NCI-H446 treated with DMSO at 0.1 percent for 48 hours (cell line): Measurements from ENCODE around the gene DDX17.

Experiments
- DNase-seq: peaks from one replicate; lab custom pipeline; 2025; lab: John Stamatoyannopoulos, UW

DDX17 gene

GRCh38 chr22:38448945-38449745 is 57.0 kb downstream of the DDX17 start:
- DNase-seq = no peak

- no peak for DNase-seq
These were observed 60.0 kb downstream of the DDX17 start for GRCh38 chr22:38446018-38446601.

- DNase-seq = no peak
These were observed 61.3 kb downstream of the DDX17 start for GRCh38 chr22:38444783-38445182.

- DNase-seq = no peak
These were observed 62.2 kb downstream of the DDX17 start for GRCh38 chr22:38443628-38444521.

GRCh38 chr22:38442967-38443627 is 63.0 kb downstream of the DDX17 start:
- no peak for DNase-seq

- no peak for DNase-seq
These were observed 64.4 kb downstream of the DDX17 start for GRCh38 chr22:38441620-38442287.

- DNase-seq = no peak
These were observed 65.3 kb downstream of the DDX17 start for GRCh38 chr22:38440747-38441350.

GRCh38 chr22:38437416-38437815 is 68.7 kb downstream of the DDX17 start:
- DNase-seq = no peak

GRCh38 chr22:38436629-38437395 is 69.3 kb downstream of the DDX17 start:
- DNase-seq = no peak

- DNase-seq = no peak
These were observed 70.1 kb downstream of the DDX17 start for GRCh38 chr22:38435965-38436364.

GRCh38 chr22:38435010-38435409 is 71.1 kb downstream of the DDX17 start:
- DNase-seq = no peak

GRCh38 chr22:38433871-38434270 is 72.2 kb downstream of the DDX17 start:
- no peak for DNase-seq
